H1 (cell line): Measurements from ENCODE around the gene PRPF6. TPM values are rescaled to one million over a fixed set of nuclear protein-coding genes. Genes with fewer than 3 reads are reported as not detected.

ENCODE experiments used
- CTCF ChIA-PET: fragments of 300-600 bp; sonication (Branson Sonifier 250); formaldehyde crosslinking; loops from one replicate; lab custom pipeline; 2021; ENCODE audit not compliant: partially characterized antibody; lab: Charles Lee
- POLR2A ChIA-PET: fragments of 300-600 bp; sonication (Branson Sonifier 250); formaldehyde crosslinking; loops from one replicate; lab custom pipeline; 2021; ENCODE audit warnings: inconsistent platforms; ENCODE audit not compliant: partially characterized antibody; lab: Charles Lee
- DNase-seq, 2 experiments: peaks; one replicate each; pipeline versions ENCODE4 v3.0.0 to v3.0.0-alpha.2; 2010 to 2022; ENCODE audit warnings: low spot score in 2 of 2, low read depth in 1 of 2, mixed read lengths in 1 of 2
- FAIRE-seq: peaks from 2 replicates; lab custom pipeline; 2011; peaks lifted over from hg19 to GRCh38; lab: Jason Lieb, UNC
- H2AFZ ChIP-seq: 2 replicates; pipeline ENCODE4 v1.8.1; 2012; ENCODE audit warnings: low read length, inconsistent platforms
- H2AK5ac ChIP-seq: 2 replicates; pipeline ENCODE4 v1.6.1; 2013; ENCODE audit warnings: low read depth, low read length
- H2BK120ac ChIP-seq: replicated peaks from 2 replicates; pipeline ENCODE3; 2013; ENCODE audit warnings: low read depth, low read length, inconsistent platforms
- H2BK12ac ChIP-seq: 2 replicates; pipeline ENCODE4 v1.6.1; 2013; ENCODE audit warnings: low read depth, low read length
- H2BK15ac ChIP-seq: 2 replicates; pipeline ENCODE4 v1.6.1; 2013; ENCODE audit warnings: low read length
- H2BK20ac ChIP-seq: 2 replicates; pipeline ENCODE4 v1.6.1; 2013; ENCODE audit warnings: low read length
- H2BK5ac ChIP-seq: 2 replicates; pipeline ENCODE4 v1.6.1; 2013; ENCODE audit warnings: low read depth, low read length
- H3K14ac ChIP-seq: 2 replicates; pipeline ENCODE4 v1.6.1; 2013; ENCODE audit warnings: inconsistent platforms; ENCODE audit not compliant: insufficient read length
- H3K18ac ChIP-seq: 2 replicates; pipeline ENCODE4 v1.6.1; 2013; ENCODE audit warnings: low read length; ENCODE audit errors: extremely low read depth
- H3K23ac ChIP-seq: 2 replicates; pipeline ENCODE4 v1.6.1; 2013; ENCODE audit warnings: inconsistent platforms; ENCODE audit not compliant: insufficient read length
- H3K23me2 ChIP-seq: 2 replicates; pipeline ENCODE4 v1.6.1; 2013; ENCODE audit warnings: low read depth, low read length
- H3K27ac ChIP-seq: 2 replicates; pipeline ENCODE4 v1.6.1; 2011; ENCODE audit warnings: low read depth, low read length, inconsistent platforms
- H3K27me3 ChIP-seq, 4 experiments: replicated peaks in 1 of 4; 1 replicate in 1 of 4; 2 replicates in 3 of 4; pipeline versions ENCODE4 v1.6.1 to v1.8.1; 2011 to 2013; ENCODE audit warnings: low read length in 3 of 4, mild to moderate bottlenecking in 3 of 4, inconsistent platforms in 2 of 4, mixed read lengths in 2 of 4, moderate library complexity in 1 of 4; ENCODE audit not compliant: control insufficient read depth in 3 of 4, insufficient read depth in 3 of 4; ENCODE audit errors: extremely low read depth in 1 of 4
- H3K36me3 ChIP-seq, 4 experiments: 2 replicates each; pipeline versions ENCODE4 v1.6.1 to v1.8.1; 2011 to 2013; ENCODE audit warnings: mild to moderate bottlenecking in 4 of 4, low read length in 3 of 4, moderate library complexity in 2 of 4, control low read depth in 1 of 4, inconsistent platforms in 1 of 4; ENCODE audit not compliant: insufficient read depth in 4 of 4, control insufficient read depth in 2 of 4
- H3K4ac ChIP-seq: replicated peaks from 2 replicates; pipeline ENCODE3; 2013; ENCODE audit warnings: low read length, low read depth, mixed read lengths, inconsistent platforms; ENCODE audit not compliant: insufficient read length
- H3K4me1 ChIP-seq, 4 experiments: replicated peaks in 1 of 4; 1 replicate in 1 of 4; 2 replicates in 3 of 4; pipeline versions ENCODE4 v1.6.1 to v1.8.1; 2011 to 2013; ENCODE audit warnings: low read length in 3 of 4, inconsistent platforms in 2 of 4, mixed read lengths in 1 of 4; ENCODE audit not compliant: insufficient read depth in 4 of 4, control insufficient read depth in 3 of 4
- H3K4me2 ChIP-seq, 2 experiments: 2 replicates each; pipeline versions ENCODE4 v1.6.1 to v1.8.1; 2011 to 2013; ENCODE audit warnings: low read depth in 2 of 2, low read length in 2 of 2, control low read depth in 1 of 2, inconsistent platforms in 1 of 2, mild to moderate bottlenecking in 1 of 2; ENCODE audit not compliant: insufficient read depth in 1 of 2
- H3K4me3 ChIP-seq, 4 experiments: fragments of 200-600, 300-600 bp in 1 of 4; sonication (generic), shearing (Covaris generic), sonication (Bioruptor Twin) in 1 of 4; 2 replicates each; pipeline versions ENCODE4 v1.5.1 to v1.8.1; 2011 to 2016; ENCODE audit warnings: low read length in 4 of 4, low read depth in 3 of 4, control low read depth in 2 of 4, inconsistent platforms in 2 of 4, mild to moderate bottlenecking in 2 of 4, mixed read lengths in 1 of 4, moderate library complexity in 1 of 4; ENCODE audit not compliant: insufficient read depth in 2 of 4; ENCODE audit errors: extremely low read depth in 1 of 4
- H3K56ac ChIP-seq: replicated peaks from 2 replicates; pipeline ENCODE3; 2013; ENCODE audit warnings: low read depth, mild to moderate bottlenecking, mixed read lengths, low read length, inconsistent platforms; ENCODE audit not compliant: insufficient read length
- H3K79me1 ChIP-seq: 2 replicates; pipeline ENCODE4 v1.6.1; 2013; ENCODE audit warnings: low read depth, low read length, control low read depth
- H3K79me2 ChIP-seq, 2 experiments: 2 replicates each; pipeline versions ENCODE4 v1.6.1 to v1.8.1; 2012 to 2013; ENCODE audit warnings: low read length in 2 of 2, mild to moderate bottlenecking in 2 of 2, inconsistent platforms in 1 of 2; ENCODE audit not compliant: insufficient read depth in 2 of 2, control insufficient read depth in 1 of 2
- H3K9ac ChIP-seq, 4 experiments: replicated peaks in 1 of 4; 1 replicate in 1 of 4; 2 replicates in 3 of 4; pipeline versions ENCODE4 v1.6.1 to v1.8.1; 2011 to 2013; ENCODE audit warnings: low read depth in 3 of 4, low read length in 3 of 4, control low read depth in 2 of 4, mild to moderate bottlenecking in 2 of 4, moderate library complexity in 2 of 4, inconsistent platforms in 1 of 4; ENCODE audit errors: extremely low read depth in 1 of 4
- H3K9me3 ChIP-seq, 2 experiments: 2 replicates each; pipeline versions ENCODE4 v1.6.1 to v1.8.1; 2012 to 2013; ENCODE audit warnings: mild to moderate bottlenecking in 2 of 2, moderate library complexity in 2 of 2, control low read depth in 1 of 2, inconsistent platforms in 1 of 2, low read depth in 1 of 2, low read length in 1 of 2, mixed read lengths in 1 of 2; ENCODE audit not compliant: insufficient read depth in 2 of 2
- H4K20me1 ChIP-seq, 2 experiments: replicated peaks in 1 of 2; 2 replicates each; pipeline versions ENCODE3 to v1.8.1; 2011 to 2013; ENCODE audit warnings: inconsistent platforms in 2 of 2, low read length in 2 of 2, mild to moderate bottlenecking in 1 of 2; ENCODE audit not compliant: insufficient read depth in 2 of 2, control insufficient read depth in 1 of 2
- H4K5ac ChIP-seq: 2 replicates; pipeline ENCODE4 v1.6.1; 2013; ENCODE audit warnings: low read length, low read depth, mixed read lengths, inconsistent platforms; ENCODE audit not compliant: insufficient read length
- H4K8ac ChIP-seq: 2 replicates; pipeline ENCODE4 v1.8.0; 2013; ENCODE audit warnings: mild to moderate bottlenecking, moderate library complexity, low read length, inconsistent platforms; ENCODE audit not compliant: insufficient read depth; ENCODE audit errors: extremely low read depth
- H4K91ac ChIP-seq: replicated peaks from 2 replicates; pipeline ENCODE3; 2013; ENCODE audit warnings: low read length, mixed read lengths, inconsistent platforms; ENCODE audit not compliant: insufficient read length
- BACH1 ChIP-seq: IDR thresholded peaks from 2 replicates; pipeline ENCODE4 v1.6.1; 2012; ENCODE audit warnings: low read length, improper control_type of control experiment
- CBX5 ChIP-seq: fragments of 300-800, 300-1000 bp; sonication (generic); IDR thresholded peaks from 2 replicates; pipeline ENCODE4 v1.7.1; 2016; ENCODE audit warnings: antibody characterized with exemption, low read length, low read depth
- CBX8 ChIP-seq: fragments of 300-800, 300-1000 bp; sonication (generic); IDR thresholded peaks from 2 replicates; pipeline ENCODE4 v1.7.1; 2016; ENCODE audit warnings: low read depth, low read length, borderline replicate concordance
- JUND ChIP-seq: IDR thresholded peaks from 2 replicates; pipeline ENCODE4 v1.6.1; 2011; ENCODE audit warnings: mild to moderate bottlenecking, improper control_type of control experiment, low read length
- KDM5A ChIP-seq: fragments of 200-600 bp; IDR thresholded peaks from 2 replicates; pipeline ENCODE4 v1.7.1; 2012; ENCODE audit warnings: mild to moderate bottlenecking, low read length, inconsistent platforms, mixed read lengths
- RBBP5 ChIP-seq: IDR thresholded peaks from 2 replicates; pipeline ENCODE4 v1.7.1; 2012; ENCODE audit warnings: low read depth, mild to moderate bottlenecking, inconsistent platforms, low read length, moderate library complexity, borderline replicate concordance
- RXRA ChIP-seq: IDR thresholded peaks from 2 replicates; pipeline ENCODE4 v1.6.1; 2011; ENCODE audit warnings: low read depth, mild to moderate bottlenecking, low read length, moderate library complexity; ENCODE audit not compliant: insufficient read depth
- WGBS, 2 experiments: shearing (Covaris generic) in 1 of 2; methylation state at CpG; one replicate each; pipeline versions ENCODE4 v1.1.6 to v1.1.7; 2013 to 2015; ENCODE audit warnings: low lambda C conversion rate in 2 of 2, mixed read lengths in 2 of 2, inconsistent platforms in 1 of 2, low coverage in 1 of 2, missing lambda C conversion rate in 1 of 2; ENCODE audit not compliant: insufficient replicate concordance in 2 of 2, insufficient coverage in 1 of 2, insufficient read length in 1 of 2; ENCODE audit errors: extremely low coverage in 1 of 2, missing lambda C conversion rate in 1 of 2; 5-methylcytosine and 5-hydroxymethylcytosine counted together
- polyA plus RNA-seq, 7 experiments: library from polyadenylated mRNA; depleted of rRNA in 3 of 7; stranded (reverse) in 5 of 7; unstranded in 2 of 7; fragments of >200 nt in 5 of 7; fragments of 200-250 nt in 2 of 7; gene quantifications; 1 replicate in 5 of 7; 2 replicates in 1 of 7; 4 replicates in 1 of 7; pipeline versions ENCODE4 v1.2.1 to v1.2.3, GENCODE V29; 2011 to 2013; ENCODE audit warnings: missing spikeins in 2 of 7, mixed read lengths in 2 of 7
- total RNA-seq: library from RNA; stranded (reverse); fragmentation: NEBNext Ultra II Directional; extraction: Animal tissue kit (Norgen Biotek cat#: 25700); gene quantifications from 2 replicates; pipeline ENCODE4 v1.2.1, GENCODE V29; 2021

The PRPF6 gene
- total and polyA plus RNA-seq, 2 of the 8 experiments (the other 6 are each of a cell fraction or from before 2014, with no cell fraction given): 27.9 to 76.9 TPM

GRCh38 chr20:64078934-64079272 is 98.0 kb downstream of the PRPF6 start:
- H4K5ac ChIP-seq: no peak overlapping the region
- H3K79me2 ChIP-seq: no peaks in the 10 kb centered on the region
- ChIA-PET CTCF (interaction anchor here (1.6 to 13.0 kb wide), 6 partner anchors 10 to 39 kb away, joined by 5 to 144 read pairs (median 25); partner anchors contain the start of genes SOX18 and TCEA2), POLR2A (interaction anchor here (0.6 to 4.6 kb wide), 4 partner anchors 13 to 212 kb away, joined by 3 to 27 read pairs (median 4); partner anchors contain the start of gene TCEA2)
- peak overlapping the region; percentile 67 to 78 for H3K4me2 ChIP-seq
- no peak overlapping the region for H2BK15ac ChIP-seq
- H2BK20ac ChIP-seq: no peak overlapping the region
- H3K4me1 ChIP-seq: peaks cover 0 to 30% (median 15%) of the 10 kb centered on the region in 4 experiments; a peak in 5 of 7 replicates
- no peak overlapping the region for H2BK5ac ChIP-seq
- H4K20me1 ChIP-seq: peaks cover 0 to 4% of the 10 kb centered on the region in 2 experiments
- WGBS, 2 experiments: 59% methylated on average over 4 of the region's 4 CpGs; no CpG with 5 or more reads in 1 of the 2 experiments
- H4K8ac ChIP-seq: no peak overlapping the region
- H3K23ac ChIP-seq: no peak overlapping the region
- peak overlapping the region; percentile 60 to 92 (median 71) for H3K4me3 ChIP-seq
- H3K27ac ChIP-seq: no peak overlapping the region
- no peak overlapping the region for H2AFZ ChIP-seq
- DNase-seq (no peak), FAIRE-seq (no peak)
- no peaks in the 10 kb centered on the region for H3K9me3 ChIP-seq
- no peak overlapping the region for H3K14ac ChIP-seq
- peaks cover 0 to 1% (median under 1%) of the 10 kb centered on the region in 4 experiments; a peak in 3 of 8 replicates for H3K36me3 ChIP-seq
- no peak overlapping the region for H3K56ac ChIP-seq
- H2AK5ac ChIP-seq: no peak overlapping the region
- TF ChIP-seq KDM5A: no peak
- no peak for TF ChIP-seq RXRA
- TF ChIP-seq RBBP5: no peak
- TF ChIP-seq CBX5: no peak
- no peak for TF ChIP-seq BACH1
- TF ChIP-seq JUND: no peak
- TF ChIP-seq CBX8: no peak
- peak overlapping the region; percentile 71; the same call in 1 of the 2 replicates for H3K18ac ChIP-seq
- no peak overlapping the region for H2BK12ac ChIP-seq
- H3K27me3 ChIP-seq: peaks cover 1 to 31% (median 24%) of the 10 kb centered on the region in 4 experiments
- H3K9ac ChIP-seq: no peak overlapping the region
- H4K91ac ChIP-seq: no peak overlapping the region
- no peaks in the 10 kb centered on the region for H3K79me1 ChIP-seq
- H3K23me2 ChIP-seq: peaks cover 18% of the 10 kb centered on the region; the same call in 1 of the 2 replicates
- H3K4ac ChIP-seq: no peak overlapping the region
- H2BK120ac ChIP-seq: no peak overlapping the region
